ENCODE results near the gene DMBT1.
"Not testable (repeated sequence)": the region's sequence is repeated elsewhere in the genome, so short reads cannot be mapped to it uniquely, and the experiment has no call there.

Gene DMBT1

GRCh38 chr10:122558452-122558851 is 2.1 kb upstream of the DMBT1 start:
- Mint-ChIP-seq H3K4me3 (no peak overlapping the region), H3K27me3 (peaks cover 46% of the 10 kb centered on the region), H3K9me3 (peaks cover 3% of the 10 kb centered on the region), H3K4me1 (no peaks in the 10 kb centered on the region), H3K27ac (no peak overlapping the region), H3K36me3 (peaks cover 4% of the 10 kb centered on the region)
- ATAC-seq: no peak

GRCh38 chr10:122559228-122559627 is 1.3 kb upstream of the DMBT1 start:
- H3K36me3 Mint-ChIP-seq: peaks cover 4% of the 10 kb centered on the region
- no peaks in the 10 kb centered on the region for H3K4me1 Mint-ChIP-seq
- H3K4me3 Mint-ChIP-seq: no peak overlapping the region
- H3K27me3 Mint-ChIP-seq: peaks cover 43% of the 10 kb centered on the region
- peaks cover 3% of the 10 kb centered on the region for H3K9me3 Mint-ChIP-seq
- no peak for ATAC-seq
- H3K27ac Mint-ChIP-seq: no peak overlapping the region

- Mint-ChIP-seq H3K36me3 (peaks cover 1% of the 10 kb centered on the region), H3K9me3 (peaks cover under 1% of the 10 kb centered on the region), H3K27ac (no peak overlapping the region), H3K27me3 (peaks cover 28% of the 10 kb centered on the region), H3K4me3 (no peak overlapping the region), H3K4me1 (no peaks in the 10 kb centered on the region)
- ATAC-seq: no peak
These were observed 658 bp downstream of the DMBT1 start for GRCh38 chr10:122561212-122561611.

GRCh38 chr10:122561792-122562191 is 1.2 kb downstream of the DMBT1 start:
- H3K9me3 Mint-ChIP-seq: no peaks in the 10 kb centered on the region
- no peak for ATAC-seq
- H3K4me1 Mint-ChIP-seq: no peaks in the 10 kb centered on the region
- no peaks in the 10 kb centered on the region for H3K36me3 Mint-ChIP-seq
- H3K4me3 Mint-ChIP-seq: no peak overlapping the region
- H3K27ac Mint-ChIP-seq: no peak overlapping the region
- peaks cover 23% of the 10 kb centered on the region for H3K27me3 Mint-ChIP-seq

GRCh38 chr10:122564980-122565379 is 4.4 kb downstream of the DMBT1 start:
- ATAC-seq: no peak
- Mint-ChIP-seq H3K9me3 (no peaks in the 10 kb centered on the region), H3K27me3 (peaks cover 31% of the 10 kb centered on the region), H3K36me3 (no peaks in the 10 kb centered on the region), H3K4me3 (no peak overlapping the region), H3K4me1 (no peaks in the 10 kb centered on the region), H3K27ac (no peak overlapping the region)

- Mint-ChIP-seq H3K27me3 (peaks cover 31% of the 10 kb centered on the region), H3K4me1 (no peaks in the 10 kb centered on the region), H3K9me3 (no peaks in the 10 kb centered on the region), H3K27ac (no peak overlapping the region), H3K4me3 (no peak overlapping the region), H3K36me3 (no peaks in the 10 kb centered on the region)
- ATAC-seq: no peak
These were observed 5.2 kb downstream of the DMBT1 start for GRCh38 chr10:122565766-122566206.

- H3K9me3 Mint-ChIP-seq: no peaks in the 10 kb centered on the region
- H3K36me3 Mint-ChIP-seq: no peaks in the 10 kb centered on the region
These were observed 6.1 kb downstream of the DMBT1 start for GRCh38 chr10:122566632-122567031.

GRCh38 chr10:122567056-122567660 is 6.6 kb downstream of the DMBT1 start:
- H3K27ac Mint-ChIP-seq: no peak overlapping the region
- no peak overlapping the region for H3K4me3 Mint-ChIP-seq
- H3K4me1 Mint-ChIP-seq: no peaks in the 10 kb centered on the region
- peaks cover 19% of the 10 kb centered on the region for H3K27me3 Mint-ChIP-seq
- no peak for ATAC-seq
- H3K9me3 Mint-ChIP-seq: no peaks in the 10 kb centered on the region
- H3K36me3 Mint-ChIP-seq: no peaks in the 10 kb centered on the region

More at GRCh38 chr10:122566632-122567031, 6.1 kb downstream of the DMBT1 start:
- peaks cover 24% of the 10 kb centered on the region for H3K27me3 Mint-ChIP-seq
- no peaks in the 10 kb centered on the region for H3K4me1 Mint-ChIP-seq
- no peak overlapping the region for H3K4me3 Mint-ChIP-seq
- H3K27ac Mint-ChIP-seq: no peak overlapping the region
- no peak for ATAC-seq

GRCh38 chr10:122568551-122568950 is 8.0 kb downstream of the DMBT1 start:
- Mint-ChIP-seq H3K36me3 (no peaks in the 10 kb centered on the region), H3K4me1 (no peaks in the 10 kb centered on the region), H3K27me3 (peaks cover 16% of the 10 kb centered on the region), H3K27ac (no peak overlapping the region), H3K9me3 (no peaks in the 10 kb centered on the region), H3K4me3 (no peak overlapping the region)
- ATAC-seq: no peak

- no peak for ATAC-seq
- H3K27ac Mint-ChIP-seq: no peak overlapping the region
- H3K9me3 Mint-ChIP-seq: no peaks in the 10 kb centered on the region
- no peak overlapping the region for H3K4me3 Mint-ChIP-seq
- no peaks in the 10 kb centered on the region for H3K4me1 Mint-ChIP-seq
- H3K27me3 Mint-ChIP-seq: peaks cover 16% of the 10 kb centered on the region
- H3K36me3 Mint-ChIP-seq: no peaks in the 10 kb centered on the region
These were observed 10.4 kb downstream of the DMBT1 start for GRCh38 chr10:122570920-122571319.

- no peaks in the 10 kb centered on the region for H3K9me3 Mint-ChIP-seq
These were observed 11.3 kb downstream of the DMBT1 start for GRCh38 chr10:122571892-122572291.

GRCh38 chr10:122575776-122576175 is 15.2 kb downstream of the DMBT1 start:
- Mint-ChIP-seq H3K4me1 (no peaks in the 10 kb centered on the region), H3K9me3 (no peaks in the 10 kb centered on the region), H3K4me3 (no peak overlapping the region), H3K36me3 (no peaks in the 10 kb centered on the region), H3K27ac (no peak overlapping the region), H3K27me3 (no peaks in the 10 kb centered on the region)
- ATAC-seq: no peak

More at GRCh38 chr10:122571892-122572291, 11.3 kb downstream of the DMBT1 start:
- H3K4me3 Mint-ChIP-seq: no peak overlapping the region
- H3K36me3 Mint-ChIP-seq: no peaks in the 10 kb centered on the region
- H3K4me1 Mint-ChIP-seq: no peaks in the 10 kb centered on the region
- ATAC-seq: no peak
- peaks cover 16% of the 10 kb centered on the region for H3K27me3 Mint-ChIP-seq
- H3K27ac Mint-ChIP-seq: no peak overlapping the region

- H3K36me3 Mint-ChIP-seq: no peaks in the 10 kb centered on the region
- H3K9me3 Mint-ChIP-seq: no peaks in the 10 kb centered on the region
- H3K4me3 Mint-ChIP-seq: no peak overlapping the region
- no peaks in the 10 kb centered on the region for H3K27me3 Mint-ChIP-seq
- H3K27ac Mint-ChIP-seq: no peak overlapping the region
- no peak for ATAC-seq
- H3K4me1 Mint-ChIP-seq: no peaks in the 10 kb centered on the region
These were observed 15.7 kb downstream of the DMBT1 start for GRCh38 chr10:122576291-122576690.

- Mint-ChIP-seq H3K9me3 (no peaks in the 10 kb centered on the region), H3K4me1 (no peaks in the 10 kb centered on the region)
These were observed 16.8 kb downstream of the DMBT1 start for GRCh38 chr10:122577311-122577885.

GRCh38 chr10:122586070-122586469 is 25.5 kb downstream of the DMBT1 start:
- not testable (repeated sequence) for H3K4me1 Mint-ChIP-seq, H3K27ac Mint-ChIP-seq, H3K9me3 Mint-ChIP-seq, H3K36me3 Mint-ChIP-seq, ATAC-seq, H3K4me3 Mint-ChIP-seq, H3K27me3 Mint-ChIP-seq

More at GRCh38 chr10:122577311-122577885, 16.8 kb downstream of the DMBT1 start:
- H3K27ac Mint-ChIP-seq: no peak overlapping the region
- no peaks in the 10 kb centered on the region for H3K27me3 Mint-ChIP-seq
- H3K36me3 Mint-ChIP-seq: no peaks in the 10 kb centered on the region
- no peak overlapping the region for H3K4me3 Mint-ChIP-seq
- ATAC-seq: peak; percentile 42

- no peak overlapping the region for H3K27ac Mint-ChIP-seq
- no peaks in the 10 kb centered on the region for H3K36me3 Mint-ChIP-seq
- H3K27me3 Mint-ChIP-seq: no peaks in the 10 kb centered on the region
- no peak for ATAC-seq
- no peaks in the 10 kb centered on the region for H3K9me3 Mint-ChIP-seq
- no peaks in the 10 kb centered on the region for H3K4me1 Mint-ChIP-seq
- no peak overlapping the region for H3K4me3 Mint-ChIP-seq
These were observed 26.7 kb downstream of the DMBT1 start for GRCh38 chr10:122587098-122587760.
